Cardiac fibroblast (primary cell): ENCODE measurements around the gene TSC1.

Experiments used
- DNase-seq, 2 donors: peaks; one replicate each; pipeline versions ENCODE4 v3.0.0 to v3.0.0-alpha.2; 2010; ENCODE audit warnings: low read depth in 2 of 2
- H3K4me3 ChIP-seq, 2 donors: replicated peaks in 1 of 2; 1 replicate in 1 of 2; 2 replicates in 1 of 2; pipeline ENCODE4 v1.5.1; 2011; ENCODE audit warnings: low read depth in 2 of 2, low read length in 2 of 2, mild to moderate bottlenecking in 2 of 2, moderate library complexity in 1 of 2
- TF ChIP-seq, protein P1 (sequence below): IDR thresholded peaks from one replicate; pipeline ENCODE4 v1.5.1; 2011; ENCODE audit warnings: low read depth, mild to moderate bottlenecking, low read length, inconsistent platforms

The TSC1 gene

DNA sequence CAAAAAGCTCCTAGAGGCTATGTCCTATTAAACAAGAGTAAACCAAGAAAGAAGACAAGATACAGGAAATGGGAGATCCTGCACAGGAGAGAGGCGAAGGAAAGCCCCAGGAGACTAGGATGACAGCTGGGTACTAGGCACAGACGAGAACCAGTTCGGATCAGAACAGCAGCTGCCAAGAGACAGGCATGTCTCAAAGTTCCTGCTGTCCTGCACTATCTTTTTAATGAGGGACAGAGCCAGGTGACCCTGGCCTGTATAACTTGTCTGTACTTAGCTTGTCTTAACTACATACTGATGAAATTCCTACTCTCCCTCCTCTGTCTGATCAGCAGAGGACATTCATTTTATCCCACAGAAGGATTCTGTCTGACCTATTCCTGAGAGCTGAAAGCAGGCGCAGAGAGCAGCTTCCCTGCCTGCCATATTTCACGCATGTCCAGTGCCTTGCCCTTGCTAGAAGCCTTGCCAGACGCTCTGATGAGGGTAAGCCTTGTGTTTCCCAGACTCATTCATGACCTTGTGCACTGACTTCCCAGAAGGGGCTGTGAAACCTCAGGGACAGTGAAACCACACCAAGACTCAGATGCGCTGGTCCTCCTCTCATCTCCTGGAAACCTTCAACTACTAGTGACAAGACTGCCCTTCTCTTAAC lies 24.7 kb downstream of the TSC1 start:
- TF ChIP-seq, protein P1, sequence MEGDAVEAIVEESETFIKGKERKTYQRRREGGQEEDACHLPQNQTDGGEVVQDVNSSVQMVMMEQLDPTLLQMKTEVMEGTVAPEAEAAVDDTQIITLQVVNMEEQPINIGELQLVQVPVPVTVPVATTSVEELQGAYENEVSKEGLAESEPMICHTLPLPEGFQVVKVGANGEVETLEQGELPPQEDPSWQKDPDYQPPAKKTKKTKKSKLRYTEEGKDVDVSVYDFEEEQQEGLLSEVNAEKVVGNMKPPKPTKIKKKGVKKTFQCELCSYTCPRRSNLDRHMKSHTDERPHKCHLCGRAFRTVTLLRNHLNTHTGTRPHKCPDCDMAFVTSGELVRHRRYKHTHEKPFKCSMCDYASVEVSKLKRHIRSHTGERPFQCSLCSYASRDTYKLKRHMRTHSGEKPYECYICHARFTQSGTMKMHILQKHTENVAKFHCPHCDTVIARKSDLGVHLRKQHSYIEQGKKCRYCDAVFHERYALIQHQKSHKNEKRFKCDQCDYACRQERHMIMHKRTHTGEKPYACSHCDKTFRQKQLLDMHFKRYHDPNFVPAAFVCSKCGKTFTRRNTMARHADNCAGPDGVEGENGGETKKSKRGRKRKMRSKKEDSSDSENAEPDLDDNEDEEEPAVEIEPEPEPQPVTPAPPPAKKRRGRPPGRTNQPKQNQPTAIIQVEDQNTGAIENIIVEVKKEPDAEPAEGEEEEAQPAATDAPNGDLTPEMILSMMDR = no peak
- no peak overlapping the region for H3K4me3 ChIP-seq
- DNase-seq = no peak

DNA sequence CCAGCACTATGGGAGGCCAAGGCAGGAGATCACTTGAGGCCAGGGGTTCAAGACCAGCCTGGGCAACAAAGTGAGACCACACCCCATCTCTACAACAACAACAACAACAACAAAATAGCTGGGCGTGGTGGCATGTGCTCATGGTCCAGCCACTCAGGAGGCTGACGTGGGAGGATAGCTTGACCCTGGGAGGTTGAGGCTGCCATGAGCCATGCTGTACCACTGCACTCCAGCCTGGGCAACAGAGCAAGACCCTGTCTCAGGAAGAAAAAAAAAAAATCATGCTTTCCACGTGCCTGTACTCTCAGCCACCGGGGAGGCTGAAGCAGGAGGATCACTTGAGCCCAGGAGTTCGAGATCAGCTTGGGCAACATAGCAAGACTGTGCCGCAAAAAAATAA lies 29.5 kb downstream of the TSC1 start:
- no peak for DNase-seq
- TF ChIP-seq, protein P1 = no peak
- H3K4me3 ChIP-seq = no peak overlapping the region

DNA sequence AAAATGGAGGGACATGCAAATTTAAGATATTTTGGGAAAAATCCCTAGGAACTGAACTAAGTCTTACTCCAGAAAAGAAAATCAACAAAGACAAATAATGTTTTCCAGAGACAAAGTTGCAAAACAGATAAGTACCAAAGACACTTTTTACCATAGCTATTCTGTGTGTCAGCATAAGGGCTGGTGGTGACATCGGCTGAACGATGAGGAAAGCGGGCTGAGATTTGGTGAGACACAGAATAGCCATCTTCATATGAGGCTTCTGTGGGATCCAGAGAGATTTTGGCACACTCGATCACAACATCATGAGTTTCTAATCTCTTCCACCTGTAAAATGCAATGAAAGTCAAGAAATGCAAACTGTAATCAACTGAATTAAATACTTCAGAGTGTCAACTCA lies 32.3 kb downstream of the TSC1 start:
- TF ChIP-seq, protein P1 = no peak

DNA sequence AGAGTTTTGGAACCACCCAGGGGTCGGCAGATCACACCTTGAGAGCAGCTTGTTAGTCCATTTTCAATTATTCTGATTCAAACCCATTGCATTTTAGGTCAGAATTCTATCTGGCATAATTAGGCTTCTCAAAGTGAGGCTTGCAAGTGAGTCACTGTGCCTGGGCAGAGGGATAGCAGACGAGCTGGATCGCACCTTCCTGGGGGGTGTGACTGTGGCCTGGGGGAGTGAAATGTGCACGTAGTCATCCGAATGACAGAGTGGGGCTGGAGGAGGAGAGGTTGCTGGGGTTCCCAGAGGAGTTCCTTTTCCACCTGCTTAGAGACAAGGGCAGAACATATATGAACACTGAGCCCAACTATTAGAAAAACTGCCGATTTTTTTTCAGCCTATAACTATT lies 34.0 kb downstream of the TSC1 start:
- no peak overlapping the region for H3K4me3 ChIP-seq
- no peak for DNase-seq
- TF ChIP-seq, protein P1 = no peak

More for the DNA sequence above, 32.3 kb downstream of the TSC1 start:
- H3K4me3 ChIP-seq = no peak overlapping the region
- DNase-seq = no peak

DNA sequence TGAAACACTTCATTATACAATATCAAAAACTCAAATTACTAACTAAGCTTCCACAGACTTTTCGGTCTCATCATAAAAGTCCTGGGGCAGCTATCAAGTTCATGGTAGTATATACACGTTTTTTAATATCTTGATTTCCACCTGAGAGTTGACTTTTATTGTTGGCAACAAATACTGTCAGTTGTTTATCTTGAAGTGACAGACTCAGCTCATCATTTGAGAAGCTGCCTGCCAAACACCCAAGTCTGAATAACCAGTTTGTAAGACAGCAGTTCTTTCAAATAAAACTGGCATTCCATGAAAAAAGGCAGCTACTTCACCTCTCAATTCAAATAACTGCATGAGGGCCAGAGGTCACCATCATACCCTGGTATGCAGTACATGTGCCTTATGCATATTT lies 35.1 kb downstream of the TSC1 start:
- no peak for DNase-seq
- H3K4me3 ChIP-seq = no peak overlapping the region
- TF ChIP-seq, protein P1 = no peak

DNA sequence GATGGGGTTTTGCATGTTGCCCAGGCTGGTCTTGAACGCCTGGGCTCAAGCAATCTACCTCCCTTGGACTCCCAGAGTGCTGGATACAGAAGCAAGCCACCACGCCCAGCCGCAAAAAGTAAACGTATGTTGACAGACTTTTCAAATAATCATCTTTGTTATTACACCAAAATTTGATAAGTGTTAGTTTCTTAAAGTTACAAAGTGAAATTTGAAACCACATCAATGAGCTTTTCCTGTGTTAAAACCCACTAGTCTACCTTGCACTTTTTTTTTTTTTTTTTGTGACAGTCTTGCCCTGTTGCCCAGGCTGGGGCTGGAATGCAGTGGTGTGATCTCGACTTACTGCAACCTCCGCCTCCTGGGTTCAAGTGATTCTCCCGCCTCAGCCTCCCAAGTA lies 35.8 kb downstream of the TSC1 start:
- H3K4me3 ChIP-seq = no peak overlapping the region
- TF ChIP-seq, protein P1 = no peak
- DNase-seq = no peak

DNA sequence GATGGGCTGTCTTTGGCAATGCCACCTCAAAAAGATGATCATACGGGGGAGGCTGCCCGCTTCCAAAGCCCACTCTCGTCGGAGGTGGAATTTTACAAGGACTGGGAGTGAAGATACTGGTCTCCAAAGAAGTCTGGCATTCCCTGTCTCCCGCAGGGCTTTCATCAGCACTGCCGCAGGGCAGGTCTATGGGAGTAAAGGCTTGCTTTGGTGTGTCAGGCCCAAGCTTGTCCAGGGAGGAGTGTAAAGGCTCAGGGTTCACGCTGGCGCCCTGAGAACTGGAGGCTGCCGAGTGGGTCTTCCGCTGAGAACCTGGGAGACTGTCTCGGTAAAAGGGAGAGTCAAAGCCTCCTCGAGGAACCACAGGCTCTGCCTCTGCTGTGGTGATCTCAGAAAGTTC lies 38.7 kb downstream of the TSC1 start:
- DNase-seq = no peak
- TF ChIP-seq, protein P1 = no peak

More for the DNA sequence above, 38.7 kb downstream of the TSC1 start:
- no peak overlapping the region for H3K4me3 ChIP-seq
